Suprapubic skin (tissue), 4 donors: Measurements from ENCODE around the gene ADGRB3. TPM values are rescaled to one million over a fixed set of nuclear protein-coding genes. Genes with fewer than 3 reads are reported as not detected.
"Not testable (repeated sequence)": the region's sequence is repeated elsewhere in the genome, so short reads cannot be mapped to it uniquely, and the experiment has no call there.

Experiments
- DNase-seq, 2 donors: peaks; one replicate each; pipeline ENCODE4 v3.0.0-alpha.2; 2019; ENCODE audit warnings: low spot score in 2 of 2
- H3K27ac ChIP-seq: fragments of 200-600 bp; sonication (generic); one replicate; pipeline ENCODE4 v1.5.1; 2019
- H3K27me3 ChIP-seq: fragments of 200-600 bp; sonication (generic); one replicate; pipeline ENCODE4 v1.5.1; 2019
- H3K36me3 ChIP-seq: fragments of 200-600 bp; sonication (generic); one replicate; pipeline ENCODE4 v1.5.1; 2019
- H3K4me1 ChIP-seq: fragments of 200-600 bp; sonication (generic); one replicate; pipeline ENCODE4 v1.5.1; 2019
- H3K4me3 ChIP-seq: fragments of 200-600 bp; sonication (generic); one replicate; pipeline ENCODE4 v1.5.1; 2019; ENCODE audit warnings: mild to moderate bottlenecking
- H3K9me3 ChIP-seq: fragments of 200-600 bp; sonication (generic); one replicate; pipeline ENCODE4 v1.5.1; 2019
- EP300 ChIP-seq: sonication (generic); formaldehyde crosslinking; IDR thresholded peaks from one replicate; pipeline ENCODE4 v1.6.1; 2017; ENCODE audit warnings: antibody characterized with exemption
- POLR2A ChIP-seq, 2 donors: fragments of 450-650 bp; IDR thresholded peaks; one replicate each; pipeline ENCODE4 v1.6.1; 2017; ENCODE audit warnings: antibody characterized with exemption in 2 of 2, mild to moderate bottlenecking in 2 of 2, moderate library complexity in 2 of 2
- POLR2AphosphoS5 ChIP-seq, 3 donors: sonication (generic); formaldehyde crosslinking; IDR thresholded peaks; one replicate each; pipeline ENCODE4 v1.6.1; 2017; ENCODE audit warnings: antibody characterized with exemption in 3 of 3
- WGBS: methylation state at CpG from one replicate; pipeline ENCODE4 v1.1.5; 2018; 5-methylcytosine and 5-hydroxymethylcytosine counted together
- total RNA-seq, 4 donors: library from RNA; depleted of rRNA; stranded (reverse); fragments of >200 nt; gene quantifications; one replicate each; pipeline ENCODE4 v1.1.0, GENCODE V29; 2016
- TF ChIP-seq, protein P1 (sequence below), 2 donors: fragments of 200-600 bp in 1 of 2; fragments of 450-650 bp in 1 of 2; sonication (generic) in 1 of 2; IDR thresholded peaks; one replicate each; pipeline ENCODE4 v1.5.1; 2016 to 2019; ENCODE audit warnings: antibody characterized with exemption in 2 of 2, mild to moderate bottlenecking in 1 of 2, moderate library complexity in 1 of 2

The ADGRB3 gene
- total RNA-seq, 4 donors from 2014 or later, result 0.42 to 2.2 (median 1.3) TPM

DNA sequence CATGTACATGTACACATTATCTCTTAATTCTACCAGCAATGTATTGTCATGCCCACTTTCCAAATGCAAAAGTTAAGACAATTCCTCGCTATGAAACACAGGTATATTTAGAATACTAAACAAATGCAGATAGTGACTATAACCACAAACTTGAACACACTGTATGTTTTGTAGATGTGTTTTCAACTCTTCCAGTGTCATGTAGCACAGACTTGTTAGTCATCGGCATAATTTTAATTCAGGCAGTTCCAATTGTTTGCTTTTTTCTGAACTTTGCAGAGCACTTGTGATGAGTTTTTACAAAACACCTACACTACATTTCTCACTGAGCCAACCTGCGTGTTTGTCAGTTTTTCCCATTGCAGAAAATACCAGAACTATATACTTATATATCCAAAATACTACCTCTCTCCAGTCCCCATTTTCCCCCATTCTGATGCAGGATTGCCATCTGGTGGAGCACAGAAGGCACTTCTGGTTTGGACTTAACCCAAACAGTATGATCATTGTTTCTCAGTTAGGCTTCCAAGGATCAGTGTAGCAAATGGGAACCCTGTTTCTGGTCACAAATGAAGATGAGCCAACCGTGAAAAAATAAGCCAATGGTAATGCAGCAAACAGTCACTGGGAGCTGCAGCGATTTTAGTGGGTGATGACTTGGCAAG lies 143.4 kb downstream of the ADGRB3 start:
- no peaks in the 10 kb centered on the region for H3K36me3 ChIP-seq
- H3K4me3 ChIP-seq, result no peak overlapping the region
- no peak overlapping the region for H3K27ac ChIP-seq
- no peaks in the 10 kb centered on the region for H3K4me1 ChIP-seq
- no peaks in the 10 kb centered on the region for H3K9me3 ChIP-seq
- H3K27me3 ChIP-seq, result no peaks in the 10 kb centered on the region
- 49% methylated on average over 5 of the region's 5 CpGs for WGBS
- TF ChIP-seq, protein P1, sequence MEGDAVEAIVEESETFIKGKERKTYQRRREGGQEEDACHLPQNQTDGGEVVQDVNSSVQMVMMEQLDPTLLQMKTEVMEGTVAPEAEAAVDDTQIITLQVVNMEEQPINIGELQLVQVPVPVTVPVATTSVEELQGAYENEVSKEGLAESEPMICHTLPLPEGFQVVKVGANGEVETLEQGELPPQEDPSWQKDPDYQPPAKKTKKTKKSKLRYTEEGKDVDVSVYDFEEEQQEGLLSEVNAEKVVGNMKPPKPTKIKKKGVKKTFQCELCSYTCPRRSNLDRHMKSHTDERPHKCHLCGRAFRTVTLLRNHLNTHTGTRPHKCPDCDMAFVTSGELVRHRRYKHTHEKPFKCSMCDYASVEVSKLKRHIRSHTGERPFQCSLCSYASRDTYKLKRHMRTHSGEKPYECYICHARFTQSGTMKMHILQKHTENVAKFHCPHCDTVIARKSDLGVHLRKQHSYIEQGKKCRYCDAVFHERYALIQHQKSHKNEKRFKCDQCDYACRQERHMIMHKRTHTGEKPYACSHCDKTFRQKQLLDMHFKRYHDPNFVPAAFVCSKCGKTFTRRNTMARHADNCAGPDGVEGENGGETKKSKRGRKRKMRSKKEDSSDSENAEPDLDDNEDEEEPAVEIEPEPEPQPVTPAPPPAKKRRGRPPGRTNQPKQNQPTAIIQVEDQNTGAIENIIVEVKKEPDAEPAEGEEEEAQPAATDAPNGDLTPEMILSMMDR (IDR thresholded peaks at IDR 0.05), result peak; percentile 14 to 29
- TF ChIP-seq POLR2AphosphoS5 (IDR thresholded peaks at IDR 0.05), result no peak
- DNase-seq, result no peak

DNA sequence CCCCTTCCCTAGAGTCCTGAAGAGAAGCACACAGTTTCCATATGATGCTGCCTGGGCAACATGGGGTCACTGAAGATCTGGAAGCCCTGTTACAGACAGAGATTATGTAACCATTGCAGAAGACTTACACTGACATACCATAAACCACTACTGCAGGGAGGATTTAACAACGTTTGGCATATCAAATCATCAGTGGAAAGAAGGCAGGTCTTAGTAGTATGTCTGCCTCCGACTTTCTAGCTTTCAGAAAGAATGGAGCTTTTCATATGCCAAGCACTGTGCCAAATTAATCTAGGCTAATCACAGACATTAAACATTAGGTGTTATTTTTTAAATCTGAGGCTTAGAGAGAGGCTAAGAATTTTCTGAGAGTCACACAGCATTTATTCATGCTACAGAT lies 144.3 kb downstream of the ADGRB3 start:
- no peaks in the 10 kb centered on the region for H3K27me3 ChIP-seq
- H3K27ac ChIP-seq, result no peak overlapping the region
- H3K9me3 ChIP-seq, result no peaks in the 10 kb centered on the region
- no peak overlapping the region for H3K4me3 ChIP-seq
- no peak for DNase-seq
- 50% methylated on average over 2 of the region's 2 CpGs for WGBS
- no peaks in the 10 kb centered on the region for H3K4me1 ChIP-seq
- TF ChIP-seq POLR2AphosphoS5 (IDR thresholded peaks at IDR 0.05), result no peak
- TF ChIP-seq, protein P1 (IDR thresholded peaks at IDR 0.05), result no peak
- TF ChIP-seq EP300, result no peak
- TF ChIP-seq POLR2A (IDR thresholded peaks at IDR 0.05), result no peak
- H3K36me3 ChIP-seq, result no peaks in the 10 kb centered on the region

DNA sequence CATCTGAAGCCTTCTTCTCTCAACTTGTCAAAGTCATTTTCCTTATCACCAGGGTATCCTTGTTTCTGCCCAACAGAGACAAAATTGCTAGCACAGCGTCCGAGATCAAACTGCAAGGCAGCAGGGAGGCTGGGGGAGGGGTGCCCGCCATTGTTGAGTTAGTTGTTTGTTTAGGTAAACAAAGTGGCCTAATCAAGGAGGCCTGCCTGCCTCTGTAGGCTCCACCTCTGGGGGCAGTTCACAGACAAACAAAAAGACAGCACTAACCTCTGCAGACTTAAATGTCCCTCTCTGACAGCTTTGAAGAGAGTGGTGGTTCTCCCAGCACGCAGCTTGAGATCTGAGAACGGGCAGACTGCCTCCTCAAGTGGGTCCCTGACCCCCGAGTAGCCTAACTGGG lies 155.0 kb downstream of the ADGRB3 start:
- H3K4me3 ChIP-seq, H3K36me3 ChIP-seq, DNase-seq, H3K9me3 ChIP-seq, H3K4me1 ChIP-seq, H3K27me3 ChIP-seq, H3K27ac ChIP-seq: not testable (repeated sequence)
- WGBS, result 75% methylated on average over 5 of the region's 6 CpGs

DNA sequence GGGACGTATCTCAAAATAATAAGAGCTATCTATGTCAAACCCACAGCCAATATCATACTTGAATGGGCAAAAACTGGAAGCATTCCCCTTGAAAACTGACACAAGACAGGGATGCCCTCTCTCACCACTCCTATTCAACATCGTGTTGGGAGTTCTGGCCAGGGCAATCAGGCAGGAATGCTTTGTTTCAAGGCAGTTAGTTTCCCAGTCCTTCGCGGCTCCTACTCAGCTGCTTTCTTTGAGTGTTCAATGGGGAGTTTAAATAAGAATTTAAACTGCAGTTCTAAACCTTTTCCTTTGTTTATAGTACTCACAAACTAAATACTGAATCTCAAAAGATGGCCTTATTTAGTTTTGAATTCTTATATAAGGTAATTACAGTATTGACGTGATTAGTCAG lies 179.9 kb downstream of the ADGRB3 start:
- not testable (repeated sequence) for H3K9me3 ChIP-seq, H3K27ac ChIP-seq, H3K27me3 ChIP-seq, H3K4me1 ChIP-seq, H3K4me3 ChIP-seq, DNase-seq, H3K36me3 ChIP-seq
- 55% methylated on average over 5 of the region's 5 CpGs for WGBS

DNA sequence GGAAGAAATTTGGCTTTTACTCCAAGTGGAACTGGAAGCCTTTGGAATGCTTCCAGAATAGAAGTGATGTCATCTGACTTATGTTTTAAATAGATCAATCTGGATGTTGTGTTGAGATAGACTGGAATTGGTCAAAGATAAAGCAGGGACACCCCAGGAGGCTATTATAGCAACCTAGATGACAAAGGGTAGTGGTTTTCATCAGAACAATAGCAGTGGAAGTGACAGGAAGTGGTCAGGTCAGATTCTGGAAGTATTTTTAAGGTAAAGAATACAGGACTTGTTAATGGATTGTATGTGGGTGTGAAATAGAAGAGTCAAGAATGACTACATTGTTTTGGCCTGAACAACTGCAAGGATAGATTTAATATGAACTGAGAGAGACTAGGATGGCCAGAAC lies 191.4 kb downstream of the ADGRB3 start:
- no peak overlapping the region for H3K4me3 ChIP-seq
- no peaks in the 10 kb centered on the region for H3K27me3 ChIP-seq
- no peaks in the 10 kb centered on the region for H3K9me3 ChIP-seq
- TF ChIP-seq POLR2A (IDR thresholded peaks at IDR 0.05) (no peak), POLR2AphosphoS5 (IDR thresholded peaks at IDR 0.05) (no peak), EP300 (no peak)
- TF ChIP-seq, protein P1 (IDR thresholded peaks at IDR 0.05), result no peak
- no peak overlapping the region for H3K27ac ChIP-seq
- no peak for DNase-seq
- H3K4me1 ChIP-seq, result no peaks in the 10 kb centered on the region
- no peaks in the 10 kb centered on the region for H3K36me3 ChIP-seq

DNA sequence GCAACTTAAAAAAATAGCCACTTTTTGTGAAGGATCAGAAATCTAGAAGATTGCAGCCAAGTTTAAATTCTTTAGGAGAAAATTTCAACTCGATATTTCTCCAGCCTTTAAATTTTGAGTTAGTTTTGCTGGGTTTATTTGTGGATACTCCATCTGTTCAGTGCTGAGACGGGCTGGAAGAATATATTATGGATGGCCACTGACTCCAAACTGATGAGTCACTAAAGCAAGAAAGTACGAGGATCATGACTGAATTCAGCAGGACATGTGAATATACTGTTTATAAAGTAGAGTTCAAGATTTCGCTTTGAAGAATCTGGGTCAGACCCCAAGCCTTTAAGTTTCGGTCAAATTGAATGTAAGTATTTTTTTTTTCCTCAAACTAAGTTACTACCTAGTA lies 199.5 kb downstream of the ADGRB3 start:
- 49% methylated on average over 5 of the region's 5 CpGs for WGBS

More for the DNA sequence above, 199.5 kb downstream of the ADGRB3 start:
- no peak for DNase-seq
- H3K27me3 ChIP-seq, result no peaks in the 10 kb centered on the region
- no peaks in the 10 kb centered on the region for H3K4me1 ChIP-seq
- TF ChIP-seq, protein P1 (IDR thresholded peaks at IDR 0.05), result no peak
- TF ChIP-seq POLR2A (IDR thresholded peaks at IDR 0.05) (no peak), EP300 (no peak), POLR2AphosphoS5 (IDR thresholded peaks at IDR 0.05) (no peak)
- no peak overlapping the region for H3K4me3 ChIP-seq
- no peaks in the 10 kb centered on the region for H3K36me3 ChIP-seq
- no peaks in the 10 kb centered on the region for H3K9me3 ChIP-seq
- H3K27ac ChIP-seq, result no peak overlapping the region
